Left colon (tissue), 2 donors: ENCODE data around the gene PEPD. TPM values are rescaled to one million over a fixed set of nuclear protein-coding genes. Genes with fewer than 3 reads are reported as not detected.
"Not testable (repeated sequence)": the region's sequence is repeated elsewhere in the genome, so short reads cannot be mapped to it uniquely, and the experiment has no call there.

Source experiments
- ATAC-seq: fragments of 200-7000 bp; cut with Tn5 transposase; one replicate; pipeline ENCODE4 v1.9.1; 2020; ENCODE audit warnings: mild to moderate bottlenecking, moderate library complexity
- DNase-seq, 2 donors: peaks; one replicate each; pipeline ENCODE4 v3.0.0-alpha.2; 2020
- intact Hi-C, 2 donors: fragments of 100-400 bp; cut with DNase I in 1 of 2; cut with micrococcal nuclease in 1 of 2; formaldehyde crosslinking; loops; one replicate each; pipeline versions ENCODE4 v1.11.2 to v1.14.0; 2022; cut with DNase I, micrococcal nuclease
- total RNA-seq, 2 donors: library from RNA; stranded (reverse); fragmentation: NEBNext Ultra II Directional; extraction: Animal tissue kit (Norgen Biotek cat#: 25700); gene quantifications; one replicate each; pipeline ENCODE4 v1.2.1, GENCODE V29; 2021
- donor health status: DM: no; HTN: no; CAD: no.
- donor health status: DM: yes; HTN: yes; CAD: no.

Gene PEPD
- total RNA-seq, 2 donors from 2014 or later: 35.7 to 86.1 TPM

DNA sequence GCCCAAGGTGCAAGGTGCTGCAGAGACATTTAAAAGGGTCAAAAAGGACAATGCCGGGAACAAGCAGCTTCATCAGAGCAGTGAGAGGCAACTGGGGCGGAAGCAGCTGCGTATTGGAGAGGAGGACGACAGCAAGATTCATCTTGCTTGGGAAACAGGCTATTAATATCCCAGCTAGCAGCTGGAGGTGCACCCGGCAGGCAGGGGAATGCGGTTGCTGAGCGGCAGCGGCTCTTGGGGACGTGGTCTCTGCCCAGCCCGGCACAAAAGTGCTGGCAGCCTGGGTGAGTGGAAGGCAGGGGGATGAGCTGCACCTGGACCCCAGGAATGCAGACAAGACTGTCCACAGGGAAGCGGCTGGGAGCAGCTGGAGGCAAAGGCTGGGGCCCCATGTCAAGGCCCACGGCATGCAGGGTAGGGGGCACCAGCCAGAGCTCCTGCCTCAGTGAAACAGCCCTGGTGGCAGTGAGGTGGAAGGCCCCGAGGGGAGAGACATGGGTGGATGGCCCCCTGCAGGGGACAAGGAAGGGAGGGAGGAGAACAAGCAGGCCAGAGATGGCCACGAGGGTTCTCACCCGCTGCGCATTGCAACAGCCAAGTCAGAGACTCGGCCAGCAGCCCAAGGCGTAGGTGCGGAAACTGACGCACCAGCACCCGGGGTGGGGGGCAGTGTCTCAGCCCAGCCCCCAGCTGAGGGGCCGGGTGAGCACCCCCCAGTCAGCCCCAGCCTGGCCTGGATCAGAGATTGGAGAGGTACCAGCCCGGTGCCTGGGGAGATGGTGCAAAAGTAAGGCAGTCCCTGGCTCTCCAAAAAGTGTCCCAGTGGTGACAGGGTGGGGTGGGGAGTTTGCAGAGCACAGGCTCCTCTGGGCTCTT is 34.4 kb downstream of the PEPD start:
- intact Hi-C loops: no loop called here
- no peak for DNase-seq
- no peak for ATAC-seq

DNA sequence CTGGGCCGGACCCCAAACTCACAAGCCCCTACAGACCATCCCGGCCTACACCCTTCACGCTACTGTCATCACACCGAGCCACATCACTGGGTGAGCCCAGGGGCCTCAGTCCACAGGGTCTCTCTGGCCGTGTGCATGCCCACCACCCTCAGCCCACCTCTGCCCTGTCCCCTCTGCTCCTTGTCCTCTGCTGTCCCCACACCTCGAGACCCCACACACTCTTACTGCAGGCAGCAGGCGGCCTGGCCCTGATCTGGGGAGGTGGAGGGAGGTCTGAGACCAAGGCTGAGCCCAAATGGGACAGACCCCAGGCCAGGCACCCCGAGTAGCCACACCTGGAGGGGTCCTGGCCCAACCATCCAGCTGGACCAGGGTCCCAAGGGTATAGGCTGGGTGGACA is 35.2 kb downstream of the PEPD start:
- no peak for DNase-seq
- intact Hi-C loops: no loop called here
- no peak for ATAC-seq

DNA sequence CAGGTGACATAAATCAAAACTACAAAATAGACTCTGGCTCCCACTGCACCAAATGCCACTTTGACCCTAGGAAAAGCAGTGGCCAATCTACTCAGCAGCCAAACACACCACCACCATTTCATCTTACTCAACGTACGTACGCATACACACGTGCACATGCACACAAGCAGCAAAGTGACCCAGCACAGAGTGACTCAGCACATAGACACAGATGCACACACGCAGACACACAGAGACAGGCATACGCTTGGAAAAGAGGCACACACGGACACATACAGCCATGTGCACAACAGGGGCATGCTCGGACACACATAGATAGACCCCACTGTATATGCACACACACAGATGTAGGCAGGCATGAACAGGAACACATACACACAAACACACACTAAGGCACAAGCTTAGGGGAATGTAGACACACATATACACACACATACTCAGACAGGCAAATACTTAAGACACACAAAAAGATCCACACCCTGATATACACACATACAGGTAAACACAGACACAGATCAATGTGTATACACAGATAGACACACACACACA is 37.3 kb downstream of the PEPD start:
- intact Hi-C loops: no loop called here
- DNase-seq (no peak), ATAC-seq (no peak)

DNA sequence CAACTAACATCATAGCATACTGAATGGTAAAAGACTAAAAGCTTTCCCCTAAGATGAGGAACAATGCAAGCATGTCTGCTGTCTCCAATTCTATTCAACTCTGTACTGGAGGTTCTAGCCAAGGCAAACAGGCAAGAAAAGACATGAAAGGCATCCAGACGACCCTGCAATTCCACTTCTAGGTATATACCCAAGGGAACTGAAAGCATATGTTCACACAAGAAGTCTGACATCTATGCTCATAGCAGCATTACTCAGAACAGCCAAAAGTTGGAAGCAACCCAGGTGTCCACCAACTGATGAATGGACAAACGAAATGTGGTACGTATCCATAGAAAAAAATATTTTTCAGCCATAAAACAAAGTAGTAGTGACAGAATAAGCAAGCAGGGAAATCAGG is 39.1 kb downstream of the PEPD start:
- intact Hi-C loops: no loop called here
- DNase-seq (no peak), ATAC-seq (no peak)

DNA sequence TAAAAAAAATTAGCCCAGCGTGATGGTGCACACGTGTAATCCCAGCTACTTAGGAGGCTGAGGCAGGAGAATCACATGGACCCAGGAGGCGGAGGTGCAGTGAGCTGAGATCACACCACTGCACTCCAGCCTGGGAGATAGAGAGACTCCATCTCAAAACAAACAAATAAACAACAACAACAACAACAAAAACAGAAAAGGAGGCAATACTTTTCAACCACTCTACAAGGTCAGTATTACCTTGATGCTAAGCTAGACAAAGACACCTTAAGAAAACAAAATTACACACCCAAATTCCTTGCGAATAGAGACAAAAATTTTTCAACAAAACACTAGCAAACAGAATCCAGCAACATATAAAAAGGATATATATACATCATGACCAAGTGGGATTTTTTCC is 39.7 kb downstream of the PEPD start:
- ATAC-seq (no peak), DNase-seq (no peak)
- intact Hi-C loops: no loop called here

DNA sequence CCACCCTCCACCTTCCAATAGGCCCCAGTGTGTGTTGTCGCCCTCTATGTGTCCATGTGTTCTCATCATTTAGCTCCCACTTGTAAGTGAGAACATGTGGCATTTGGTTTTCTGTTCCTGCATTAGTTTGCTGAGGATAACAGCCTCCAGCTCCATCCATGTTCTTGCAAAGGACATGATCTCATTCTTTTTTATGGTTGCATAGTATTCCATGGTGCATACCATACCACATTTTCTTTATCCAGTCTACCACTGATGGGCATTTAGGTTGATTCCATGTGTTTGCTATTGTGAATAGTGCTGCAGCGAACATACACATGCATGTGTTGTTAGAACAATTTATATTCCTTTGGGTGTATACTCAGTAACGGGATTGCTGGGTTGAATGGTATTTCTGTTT is 42.0 kb downstream of the PEPD start:
- DNase-seq, ATAC-seq, intact Hi-C loops: not testable (repeated sequence)

DNA sequence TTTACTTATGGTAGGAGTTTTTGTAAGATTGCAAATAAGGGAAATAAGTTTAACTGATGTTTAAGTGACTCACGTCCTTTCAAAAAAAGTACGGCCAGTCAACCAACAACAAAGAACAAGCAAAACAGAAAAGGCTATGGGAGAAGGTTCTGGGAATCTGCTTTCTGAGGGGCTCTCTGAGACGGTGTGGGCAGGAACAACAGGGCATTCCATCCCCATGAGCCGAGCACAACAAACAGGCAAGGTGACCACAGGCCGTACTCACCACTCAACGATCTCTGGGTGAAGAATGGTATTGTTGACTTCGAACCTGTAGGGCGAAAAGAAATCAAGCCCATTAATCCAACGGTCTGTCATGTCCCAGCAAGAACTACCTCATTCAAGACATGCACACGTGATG is 43.8 kb downstream of the PEPD start:
- ATAC-seq (no peak), DNase-seq (no peak)
- intact Hi-C loops: no loop called here

DNA sequence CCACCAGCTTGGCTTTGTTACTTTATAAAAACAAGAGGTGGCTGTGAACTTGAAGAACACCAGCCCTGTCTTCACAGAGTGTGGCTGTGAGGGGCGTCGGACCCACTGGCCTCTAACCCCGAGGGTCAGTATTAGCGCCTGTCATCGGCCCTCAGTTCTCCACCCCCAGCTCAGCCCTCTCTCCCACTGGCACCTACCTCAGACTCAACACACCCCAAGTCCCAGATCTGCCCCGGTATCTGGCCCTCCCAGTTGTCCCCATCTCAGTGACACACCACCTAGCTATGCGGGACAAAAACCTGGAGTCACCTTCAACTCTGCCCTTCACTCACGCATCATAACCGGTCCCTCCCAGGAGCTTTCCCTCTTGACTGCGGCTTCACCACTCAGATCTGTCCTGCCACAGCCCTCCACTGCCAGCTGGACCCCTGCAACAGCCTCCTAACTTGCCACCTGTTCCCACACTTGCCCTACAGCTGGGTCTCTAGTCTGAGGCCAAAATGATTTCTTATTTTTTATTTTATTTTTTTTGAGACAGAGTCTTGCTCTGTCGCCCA is 45.4 kb downstream of the PEPD start:
- intact Hi-C loops: no loop called here
- ATAC-seq: no peak
- DNase-seq: no peak

DNA sequence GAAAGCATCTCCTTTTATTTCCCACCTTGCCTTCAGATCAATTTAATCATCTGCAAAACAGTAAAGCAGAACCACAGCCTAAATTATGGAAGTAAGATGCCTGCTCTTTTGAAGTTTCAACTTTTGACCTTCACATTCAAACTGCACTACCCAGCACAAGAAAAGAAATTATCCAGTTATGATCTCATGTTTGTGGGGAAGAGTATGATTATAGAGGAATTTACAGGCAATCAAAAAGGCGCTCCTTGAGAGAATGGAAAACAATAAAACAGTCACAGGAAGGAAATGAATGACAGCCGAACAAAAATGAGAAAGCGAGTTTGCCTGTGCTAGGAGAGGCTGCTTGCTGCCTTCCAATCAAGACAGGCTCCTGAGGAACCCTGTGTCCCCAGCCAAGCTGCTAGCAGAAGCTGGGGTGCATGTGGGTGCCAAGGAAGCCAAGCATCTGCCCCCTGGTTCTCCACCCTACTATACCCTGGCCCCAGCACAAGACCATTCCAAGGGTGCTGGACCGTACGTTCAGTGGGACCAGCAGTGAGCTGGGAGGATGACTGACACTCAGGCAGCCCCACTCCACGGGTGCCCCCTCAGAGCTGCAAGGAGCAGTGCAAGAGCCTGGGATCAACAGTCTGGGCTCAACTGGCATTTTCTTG is 47.8 kb downstream of the PEPD start:
- ATAC-seq (peak; percentile 71), DNase-seq (no peak)
- intact Hi-C loops: no loop called here

DNA sequence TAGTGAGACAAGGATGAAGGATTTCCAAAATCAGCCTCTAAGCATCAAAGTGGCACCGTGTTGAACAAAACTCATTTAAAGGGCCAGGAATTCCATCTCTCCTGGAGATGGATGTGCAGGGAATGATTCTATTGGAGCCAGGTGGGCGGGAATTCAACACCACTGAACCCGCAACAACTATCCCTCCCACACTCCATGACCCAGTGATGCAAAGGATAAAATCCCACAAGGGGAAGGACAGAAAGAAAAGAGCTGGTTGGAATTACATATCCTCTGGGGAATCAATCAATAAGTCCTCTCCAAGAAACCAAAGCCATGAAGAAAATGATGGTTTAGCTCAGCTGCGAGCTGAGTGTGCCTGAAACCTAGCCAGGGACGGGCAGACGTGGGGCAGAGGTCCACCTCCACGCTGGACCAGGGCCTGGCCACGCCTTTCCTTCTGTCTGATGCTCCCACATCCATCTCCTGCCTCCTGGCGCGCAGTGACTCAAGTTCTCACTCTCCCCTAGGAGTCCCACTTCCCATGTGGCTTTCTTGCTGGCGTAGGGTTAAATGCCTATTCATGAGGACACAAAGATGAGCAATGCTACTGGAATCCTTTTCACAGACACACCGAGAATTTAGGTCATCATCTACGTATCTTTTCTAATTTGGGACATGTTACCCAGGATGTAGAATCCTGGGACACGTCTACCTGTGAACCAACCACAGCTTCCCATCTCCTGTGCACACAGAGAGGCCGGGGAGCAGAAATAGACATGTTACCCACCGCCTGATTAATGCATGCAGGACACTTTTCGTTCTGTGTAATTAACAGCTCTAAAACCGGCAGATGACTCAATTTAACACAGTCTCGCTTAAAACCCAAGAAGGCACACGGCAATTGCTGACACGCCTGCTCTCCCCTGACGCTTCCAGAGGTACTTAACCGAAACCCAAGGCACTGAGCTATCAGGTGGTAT is 48.6 kb downstream of the PEPD start:
- DNase-seq: no peak
- no peak for ATAC-seq
- intact Hi-C loops: no loop called here

DNA sequence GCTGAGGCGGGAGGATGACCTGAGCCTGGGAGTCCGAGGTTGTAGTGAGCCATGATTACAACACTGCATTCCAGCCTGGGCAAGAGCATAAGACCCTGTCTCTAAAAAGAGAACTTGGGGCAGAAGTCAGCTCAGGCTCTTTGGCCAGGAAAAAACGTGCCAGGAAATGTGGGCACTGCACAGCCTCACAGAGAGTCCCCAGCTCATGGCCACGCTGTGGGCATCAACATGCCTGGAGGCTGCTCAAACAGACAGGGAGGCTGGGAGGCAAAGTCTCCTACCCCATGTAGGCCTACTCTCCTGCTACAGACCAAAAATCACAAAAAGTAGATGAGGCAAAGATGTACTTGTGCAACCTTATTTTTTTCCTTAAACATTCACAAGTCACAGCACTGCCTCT is 49.4 kb downstream of the PEPD start:
- ATAC-seq (no peak), DNase-seq (no peak)
- intact Hi-C loops: no loop called here

DNA sequence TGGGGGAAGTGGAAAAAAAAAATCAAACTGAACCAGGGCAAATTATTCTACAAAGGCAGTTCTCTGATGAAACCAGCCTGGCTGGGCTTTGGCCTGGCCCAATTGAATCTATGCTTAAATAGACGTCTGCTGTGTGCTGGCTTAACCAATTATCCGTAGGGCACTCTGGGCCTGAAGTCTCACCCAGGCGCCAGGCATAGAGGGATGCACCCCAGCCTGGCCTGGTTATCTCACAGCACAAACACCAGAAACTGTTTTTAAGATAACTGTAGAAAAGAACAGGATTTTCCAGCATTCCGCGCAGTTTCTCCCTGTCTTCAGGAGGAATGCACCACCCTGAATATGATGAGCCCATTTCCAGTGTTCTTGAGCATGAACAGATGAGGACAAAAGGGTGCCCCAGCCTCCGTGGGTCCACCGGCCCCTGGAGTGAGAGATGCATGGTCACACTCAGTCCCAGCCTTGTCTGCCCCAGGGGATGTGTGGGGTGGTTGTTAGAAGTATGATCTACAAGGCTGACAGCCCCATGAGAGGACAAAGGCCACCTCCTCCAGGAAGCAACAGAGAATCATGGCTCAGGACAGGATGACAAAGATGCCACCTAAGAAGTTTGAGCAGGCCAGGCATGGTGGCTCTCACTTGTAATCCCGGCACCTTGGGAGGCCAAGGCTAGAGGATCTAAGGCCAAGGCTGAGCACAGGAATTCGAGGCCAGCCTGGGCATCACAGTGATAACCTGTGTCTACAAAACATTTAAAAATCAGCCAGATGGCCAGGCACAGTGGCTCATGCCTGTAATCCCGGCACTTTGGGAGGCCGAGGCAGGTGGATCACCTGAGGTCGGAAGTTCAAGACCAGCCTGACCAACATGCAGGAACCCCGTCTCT is 50.2 kb downstream of the PEPD start:
- ATAC-seq (no peak), DNase-seq (no peak)
- intact Hi-C loops: no loop called here

DNA sequence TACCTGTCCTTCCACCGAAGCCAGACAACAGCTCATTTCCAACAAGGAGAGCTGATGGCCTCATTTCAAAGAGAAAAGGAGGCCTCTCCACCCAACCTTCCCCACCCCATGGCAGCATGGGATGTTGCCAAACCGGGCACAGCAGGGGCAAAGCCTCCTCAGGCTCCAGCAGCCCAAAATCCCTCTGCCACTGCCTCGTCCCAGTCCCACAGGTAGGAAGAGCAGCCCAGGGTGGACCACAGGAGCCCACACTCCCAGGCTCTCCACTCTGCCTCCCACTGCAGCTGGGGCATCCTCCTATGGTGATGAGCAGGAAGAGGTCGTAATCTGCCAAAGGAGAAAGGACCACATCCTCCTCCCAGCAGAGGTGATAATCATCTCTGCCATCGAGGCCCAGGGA is 50.9 kb downstream of the PEPD start:
- DNase-seq (no peak), ATAC-seq (no peak)

DNA sequence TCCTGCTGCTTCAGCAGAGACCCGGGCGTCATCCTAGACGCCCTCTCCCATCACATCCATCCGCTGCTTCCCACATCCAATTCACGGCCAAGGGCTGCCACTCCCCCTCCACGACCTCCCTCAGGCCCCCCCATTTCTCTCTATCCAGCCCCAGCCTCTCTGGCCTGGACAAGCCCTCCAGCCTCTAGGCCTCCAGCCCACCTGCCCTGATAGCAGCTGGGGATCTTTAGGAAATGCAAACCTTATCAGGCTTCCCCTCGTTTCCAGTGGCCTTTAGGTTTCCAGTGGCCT is 51.6 kb downstream of the PEPD start:
- intact Hi-C loops: no loop called here
- no peak for DNase-seq
- ATAC-seq: no peak

More for the DNA sequence above, 50.9 kb downstream of the PEPD start:
- intact Hi-C loops: no loop called here

DNA sequence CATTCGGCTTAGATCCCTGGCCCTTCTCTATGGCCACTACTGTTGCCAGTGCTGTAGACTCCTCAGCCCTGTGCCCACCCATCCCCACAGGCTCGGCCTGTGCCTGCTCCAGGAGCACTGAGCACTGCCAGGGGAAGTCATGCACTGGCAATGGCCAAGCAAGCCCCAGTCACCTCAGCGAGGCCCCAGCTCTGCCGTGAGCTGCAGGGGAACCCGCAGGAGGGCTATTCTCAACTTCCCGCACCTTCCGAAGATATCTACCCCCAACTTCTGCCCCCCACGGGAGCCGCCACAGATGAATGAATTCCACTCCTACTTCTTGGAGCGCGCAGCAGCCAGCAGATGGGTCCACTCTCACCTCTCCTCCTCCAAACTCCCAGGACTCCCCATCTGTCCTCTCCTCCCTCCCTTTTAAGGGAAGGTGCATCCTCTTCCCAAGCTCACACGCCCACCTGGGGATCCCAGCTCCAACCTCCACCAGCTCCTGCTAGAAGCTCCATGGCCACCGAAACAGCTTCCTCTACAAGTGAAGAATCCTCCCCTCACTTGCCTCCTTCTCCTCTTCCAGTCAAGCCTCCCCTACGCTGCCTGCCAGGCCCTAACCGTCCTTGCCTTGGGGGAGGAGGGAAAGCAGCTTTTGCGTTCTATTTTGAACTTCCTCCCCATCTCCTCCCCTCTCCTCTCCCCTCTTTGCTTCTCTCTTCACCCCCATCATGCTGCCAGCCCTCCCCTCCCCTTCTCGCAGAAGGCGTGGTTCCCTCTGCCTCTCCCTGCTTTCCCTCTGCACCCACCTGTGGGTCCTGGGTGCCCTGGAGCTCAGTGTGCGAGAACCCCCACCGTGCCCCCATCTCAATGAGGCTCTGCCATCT is 52.2 kb downstream of the PEPD start:
- ATAC-seq: no peak
- DNase-seq: no peak

DNA sequence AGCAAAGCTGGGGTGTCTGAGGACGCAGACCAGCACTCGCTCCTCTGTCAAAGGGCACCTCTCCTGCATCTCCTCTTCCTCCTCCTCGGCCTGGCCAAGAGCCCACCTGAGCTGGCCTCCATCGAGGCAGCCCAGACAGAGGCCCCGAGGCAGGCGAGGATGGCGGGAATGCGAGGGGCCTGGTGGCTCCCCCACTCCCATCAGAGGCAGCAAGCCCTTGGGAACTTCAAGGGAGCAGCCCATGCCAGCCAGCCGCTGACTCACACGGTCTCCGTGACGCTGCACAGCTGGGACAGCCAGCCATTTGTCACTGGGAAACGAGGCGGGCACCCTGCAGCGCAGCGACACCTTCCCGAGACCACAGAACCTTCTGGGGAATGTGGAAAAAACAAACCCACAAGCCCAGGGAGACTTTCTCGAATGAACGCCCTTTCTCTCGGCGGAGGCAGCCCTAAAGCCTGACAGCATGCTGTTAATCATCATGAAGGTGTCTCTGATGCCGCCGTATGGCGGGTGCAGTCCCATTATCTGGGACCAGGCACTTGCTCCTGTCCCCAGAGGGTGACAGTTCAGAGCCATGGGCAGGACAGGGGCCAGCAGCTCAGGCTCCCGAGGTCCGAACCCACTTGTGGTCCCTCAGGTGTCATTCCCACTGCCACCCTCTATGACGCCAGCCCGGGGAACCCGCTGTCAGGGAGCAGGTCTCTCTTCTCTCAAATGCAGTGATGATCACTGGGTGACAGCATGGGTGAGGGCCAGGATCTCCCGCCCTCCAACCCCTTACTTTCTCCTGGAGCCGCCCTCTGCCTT is 53.0 kb downstream of the PEPD start:
- intact Hi-C loops: no loop called here
- ATAC-seq: no peak
- no peak for DNase-seq

More for the DNA sequence above, 52.2 kb downstream of the PEPD start:
- intact Hi-C loops: no loop called here
